T1000 (cell line): ENCODE results near the gene FAHD1.
"Not testable (repeated sequence)": the region's sequence is repeated elsewhere in the genome, so short reads cannot be mapped to it uniquely, and the experiment has no call there.

ENCODE experiments used
- DNase-seq: peaks from one replicate; lab custom pipeline; 2025; ENCODE audit warnings: mixed read lengths; lab: John Stamatoyannopoulos, UW

The FAHD1 gene

DNA sequence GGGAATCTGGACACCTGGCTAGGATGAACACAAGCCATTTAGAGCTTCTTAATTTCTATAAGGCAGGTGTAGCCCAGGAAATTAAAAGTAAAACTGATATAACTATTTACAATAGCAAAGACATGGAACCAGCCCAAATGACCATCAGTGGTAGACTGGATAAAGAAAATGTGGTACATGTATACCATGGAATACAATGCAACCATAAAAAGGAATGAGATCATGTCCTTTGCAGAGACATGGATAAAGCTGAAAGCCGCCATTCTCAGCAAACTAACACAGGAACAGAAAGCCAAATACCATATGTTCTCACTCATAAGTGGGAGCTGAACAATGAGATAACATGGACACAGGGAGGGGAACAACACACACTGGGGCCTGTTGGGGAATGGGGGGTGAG is 19.4 kb downstream of the FAHD1 start:
- DNase-seq: no peak

DNA sequence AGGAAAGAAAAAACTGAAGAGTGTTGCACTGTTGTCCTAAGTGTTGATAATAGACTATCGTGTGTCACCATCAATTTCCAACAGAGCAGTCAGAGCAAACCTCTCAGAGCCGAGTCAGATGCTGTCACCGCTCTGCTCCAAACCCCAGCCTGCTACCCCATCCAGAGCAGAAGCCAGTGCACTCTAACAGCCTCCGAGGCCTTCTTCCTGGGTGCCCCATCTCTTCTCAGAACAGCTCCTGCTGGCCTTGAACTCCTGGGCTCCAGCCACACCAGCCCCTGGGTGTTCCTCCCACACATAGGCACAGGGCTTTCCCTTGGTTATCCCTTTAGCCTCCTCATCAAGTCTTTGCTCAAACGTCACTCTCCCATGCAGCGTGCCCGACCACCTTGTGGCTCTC is 24.0 kb downstream of the FAHD1 start:
- no peak for DNase-seq

DNA sequence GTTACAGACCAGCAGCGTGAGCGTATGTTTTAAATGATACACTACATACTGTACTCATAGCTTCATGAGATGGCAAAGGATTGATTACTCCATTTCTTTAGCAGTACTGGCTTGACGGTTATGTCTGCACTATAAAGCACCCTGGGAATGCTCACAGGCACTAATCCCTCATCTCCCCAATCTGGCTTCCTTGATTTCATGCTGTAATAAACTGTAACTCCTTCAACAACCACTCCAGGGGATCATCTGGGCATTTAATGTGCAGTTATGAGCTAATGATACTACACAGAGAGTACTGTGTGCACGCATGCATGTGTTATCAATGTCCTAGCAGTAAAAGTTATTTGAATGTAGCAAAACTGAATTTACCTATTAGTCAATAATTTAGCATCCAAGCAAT is 24.8 kb downstream of the FAHD1 start:
- DNase-seq: no peak

DNA sequence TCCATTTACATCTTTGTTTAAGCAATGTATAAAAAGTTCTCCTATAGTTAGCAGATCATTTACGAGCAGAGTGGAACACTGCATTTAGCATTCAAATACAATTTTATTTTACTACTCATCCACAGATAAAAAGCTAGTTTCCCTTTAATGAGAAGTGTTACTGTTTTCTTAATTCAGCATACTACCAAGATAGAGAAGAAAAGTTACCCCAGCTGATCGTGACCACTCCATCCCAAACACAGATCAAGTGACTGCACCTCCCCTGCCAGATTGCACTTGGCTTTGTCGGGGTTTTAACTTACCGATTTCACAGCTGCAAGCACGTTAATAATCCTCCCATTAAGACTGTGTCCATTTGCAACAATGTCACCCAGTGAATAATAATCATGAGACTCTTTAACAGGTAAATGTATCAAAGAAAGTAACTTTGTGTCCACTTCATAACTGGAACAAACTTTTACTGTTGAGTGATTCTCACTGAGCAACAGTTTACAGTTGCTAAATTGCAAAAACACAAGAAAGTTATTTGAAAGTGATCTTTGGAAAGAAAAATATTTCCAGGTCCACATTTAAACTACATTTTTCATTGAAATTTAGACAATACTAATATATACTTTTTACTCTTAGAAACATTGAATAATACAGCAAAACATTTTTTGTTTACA is 30.6 kb downstream of the FAHD1 start:
- DNase-seq: no peak

DNA sequence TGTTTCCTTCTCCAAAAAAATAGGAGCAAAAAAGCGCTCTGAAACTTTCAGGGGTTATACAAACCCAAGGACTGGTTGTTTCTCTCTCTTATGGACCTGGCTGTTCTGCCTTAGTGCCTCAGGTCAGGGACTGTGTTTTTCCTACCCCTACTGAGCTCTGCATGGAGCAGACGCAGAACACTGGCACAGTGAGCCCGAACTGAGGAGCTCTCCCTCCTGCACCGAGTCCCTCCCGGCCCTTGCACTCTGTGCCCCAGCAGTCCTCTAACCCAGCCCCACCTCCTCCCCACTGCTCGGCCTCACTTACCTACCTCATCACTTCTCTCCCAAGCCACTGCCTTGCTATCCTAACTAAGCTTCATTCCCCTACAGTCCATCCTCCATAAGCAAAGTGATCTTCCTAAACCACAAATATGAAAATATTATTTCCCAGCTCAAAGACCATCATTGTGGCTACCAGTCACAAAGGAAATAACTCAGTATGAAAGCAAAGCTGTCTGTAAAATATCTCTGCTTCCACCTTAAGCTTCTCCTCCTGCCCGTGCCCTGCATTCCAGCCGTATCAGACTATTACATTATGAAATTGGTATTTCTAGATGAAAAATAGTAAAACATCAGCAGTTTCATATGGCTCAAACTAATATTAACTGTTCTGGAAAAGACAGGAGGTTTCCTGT is 31.3 kb downstream of the FAHD1 start:
- DNase-seq: no peak

DNA sequence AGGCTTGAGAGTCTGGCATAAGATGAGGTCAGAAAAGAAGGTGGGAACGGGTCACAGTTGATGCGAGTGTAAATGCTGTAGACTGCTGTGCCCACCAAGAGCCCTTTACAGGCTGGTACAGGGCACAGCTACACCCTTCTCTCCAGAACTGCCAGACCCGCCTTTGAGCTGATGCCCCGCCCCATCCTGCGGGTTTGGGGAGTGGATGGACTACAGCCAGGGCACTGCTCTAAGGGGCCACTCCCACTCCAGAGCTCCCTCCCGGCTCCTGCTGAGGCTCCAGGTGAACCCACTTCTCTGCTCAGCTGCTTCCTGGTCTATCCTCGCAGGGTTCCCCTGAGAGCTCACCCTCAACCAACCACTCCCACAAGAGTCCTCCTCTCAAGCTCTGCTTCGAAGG is 32.6 kb downstream of the FAHD1 start:
- no peak for DNase-seq

DNA sequence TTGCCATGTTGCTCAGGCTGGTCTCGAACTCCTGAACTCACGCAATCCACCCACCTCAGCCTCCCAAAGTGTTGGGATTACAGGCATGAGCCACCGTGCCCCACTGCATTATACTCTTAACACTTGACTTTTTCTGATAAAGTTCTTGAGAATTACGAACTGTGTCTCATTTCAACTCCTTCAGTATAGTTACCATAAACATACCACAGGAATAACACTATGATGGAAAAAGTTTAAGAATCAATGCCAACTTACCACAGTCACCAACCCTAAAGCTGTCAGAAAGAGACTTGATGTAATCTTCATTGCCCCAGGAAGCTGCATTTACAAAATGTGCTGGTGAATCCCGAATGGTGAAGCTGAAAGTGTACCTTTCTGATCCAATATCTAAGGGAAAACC is 34.7 kb downstream of the FAHD1 start:
- no peak for DNase-seq

DNA sequence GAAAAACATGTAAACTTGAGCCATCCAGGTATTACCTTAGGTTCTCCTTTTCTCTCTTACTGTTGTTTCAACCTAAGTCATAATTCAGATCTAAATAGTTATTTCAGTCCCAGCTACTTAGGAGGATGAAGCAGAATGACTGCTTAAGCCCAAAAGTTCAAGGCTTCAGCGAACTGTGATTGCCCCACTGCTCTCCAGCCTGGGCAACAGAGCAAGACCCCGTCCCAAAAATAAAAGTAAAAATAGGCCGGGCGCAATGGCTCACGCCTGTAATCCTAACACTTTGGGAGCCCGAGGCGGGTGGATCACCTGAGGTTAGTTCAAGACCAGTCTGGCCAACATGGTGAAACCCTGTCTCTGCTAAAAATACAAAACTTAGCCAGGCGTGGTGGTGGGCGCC is 35.4 kb downstream of the FAHD1 start:
- DNase-seq: no peak

DNA sequence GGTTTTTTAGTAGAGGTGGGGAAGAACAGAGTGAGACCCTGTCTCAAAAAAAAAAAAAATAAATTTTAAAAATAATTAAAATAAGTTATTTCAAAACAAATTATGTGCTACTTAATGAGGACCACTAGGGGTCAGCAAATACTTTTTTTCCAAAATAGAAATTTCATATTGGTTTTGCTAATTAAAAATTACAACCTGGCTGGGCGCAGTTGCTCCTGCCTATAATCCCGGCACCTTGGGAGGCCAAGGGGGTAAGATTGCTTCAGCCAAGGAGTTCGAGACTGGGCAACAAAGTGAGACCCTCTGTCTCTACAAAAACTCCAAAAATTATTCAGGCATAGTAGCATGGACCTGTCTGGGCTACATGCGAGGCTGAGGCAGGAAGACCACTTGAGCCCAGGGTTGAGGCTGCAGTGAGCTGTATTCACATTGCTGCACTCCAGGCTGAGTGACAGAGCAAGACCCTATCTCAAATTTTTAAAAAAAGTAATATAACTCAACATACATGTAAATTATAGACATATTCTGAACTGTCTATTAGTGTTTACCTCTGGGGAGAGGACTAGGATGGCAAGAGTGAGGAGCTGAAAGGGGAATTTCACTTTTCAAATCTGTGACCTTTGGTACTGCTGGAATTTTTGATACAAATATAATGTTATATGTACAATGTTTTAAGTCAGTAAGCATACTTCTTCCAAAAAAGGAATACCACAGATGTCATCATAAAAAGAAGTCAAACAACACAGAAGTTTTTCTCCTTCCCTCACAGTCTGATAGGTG is 36.9 kb downstream of the FAHD1 start:
- DNase-seq: no peak

DNA sequence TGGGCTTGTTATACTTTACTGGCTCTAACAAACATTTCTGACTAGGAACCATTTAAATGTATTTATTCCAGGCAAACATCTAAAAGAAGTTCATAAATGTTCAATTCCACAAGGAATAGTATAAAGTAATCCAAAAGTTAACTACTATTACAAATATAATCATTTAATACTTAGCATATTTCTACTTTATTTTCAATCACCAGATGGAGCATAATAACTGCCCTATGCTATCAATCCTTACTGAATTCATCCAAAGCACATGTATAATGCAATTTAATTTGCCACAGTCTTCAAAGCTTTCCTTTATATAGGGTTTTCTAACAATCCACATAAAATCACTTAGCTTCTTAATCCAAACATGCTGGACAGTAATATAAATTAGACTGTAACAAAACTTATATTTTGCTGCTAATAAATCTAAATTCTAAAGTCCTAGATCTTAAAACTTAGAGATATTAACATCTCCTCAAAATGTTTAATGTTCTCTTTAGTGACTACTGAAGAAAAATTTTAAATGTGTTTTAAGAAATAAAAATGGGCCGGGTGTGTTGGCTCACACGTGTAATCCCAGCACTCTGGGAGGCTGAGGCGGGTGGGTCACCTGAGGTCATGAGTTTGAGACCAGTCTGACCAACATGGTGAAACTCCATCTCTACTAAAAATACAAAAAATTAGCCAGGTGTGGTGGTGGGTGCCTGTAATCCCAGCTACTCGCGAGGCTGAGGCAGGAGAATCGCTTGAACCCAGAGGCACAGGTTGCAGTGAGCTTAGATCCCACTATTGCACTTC is 39.1 kb downstream of the FAHD1 start:
- no peak for DNase-seq

DNA sequence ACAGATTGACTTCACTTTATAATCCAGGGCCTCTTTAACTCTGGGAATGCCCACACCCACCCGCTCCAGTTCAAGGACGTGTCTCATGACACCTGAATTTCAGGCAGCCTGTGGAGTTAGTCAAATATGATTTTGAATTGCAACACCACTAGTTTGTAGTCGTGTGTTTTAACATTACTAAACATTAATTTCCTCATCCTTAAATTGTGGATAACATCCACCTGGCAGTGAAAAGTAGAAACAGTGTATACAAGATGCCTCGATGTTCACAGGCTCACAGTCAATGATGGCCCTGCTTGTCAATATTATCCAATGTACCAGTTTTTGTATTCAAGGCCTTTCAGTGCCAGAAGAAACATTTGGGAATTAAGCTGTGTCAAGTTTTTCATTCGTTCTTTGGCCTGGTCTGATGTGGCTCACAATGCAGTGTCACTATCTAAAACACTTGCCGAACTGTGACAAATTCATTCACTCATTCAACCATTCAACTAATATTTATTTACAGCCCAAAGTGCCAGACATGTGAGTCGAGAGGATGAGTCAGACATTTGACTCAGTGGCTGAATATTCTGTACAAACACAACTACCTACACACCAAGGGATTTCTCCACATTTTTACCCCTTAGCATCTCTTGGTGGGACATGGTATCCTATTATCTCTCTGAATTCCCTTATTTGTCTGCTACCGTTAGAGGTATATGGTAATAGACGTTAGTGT is 43.5 kb downstream of the FAHD1 start:
- DNase-seq: no peak

DNA sequence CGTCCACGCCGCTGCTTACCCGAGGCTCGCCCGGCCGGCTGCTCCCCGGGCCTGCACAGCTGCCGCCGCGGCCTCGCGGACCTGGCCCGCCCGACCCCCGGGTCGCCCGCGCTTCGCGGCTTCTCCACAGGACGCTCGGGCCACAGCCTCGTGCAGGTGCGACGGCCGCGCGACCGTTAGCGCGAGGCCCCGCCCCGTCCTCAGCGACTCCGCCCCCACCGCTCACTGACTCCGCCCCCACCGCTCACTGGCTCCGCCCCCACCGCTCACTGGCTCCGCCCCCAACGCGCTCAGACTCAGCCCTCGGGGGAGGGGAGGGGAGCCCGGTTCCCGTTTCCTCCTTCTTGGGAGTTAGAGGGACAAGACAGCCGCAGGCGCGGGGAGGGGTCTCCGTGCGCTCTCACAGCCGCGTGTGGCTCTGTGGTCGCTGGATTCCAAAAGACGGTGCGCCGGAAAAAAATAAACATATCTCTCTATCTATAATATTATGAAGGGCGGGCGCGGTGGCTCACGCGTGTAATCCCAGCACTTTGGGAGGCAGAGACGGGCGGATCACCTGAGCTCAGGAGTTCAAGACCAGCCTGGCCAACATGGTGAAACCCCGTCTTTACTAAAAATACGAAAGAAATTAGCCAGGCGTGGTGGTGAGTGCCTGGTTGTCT is 45.1 kb downstream of the FAHD1 start, which contains the start of gene MEIOB:
Gene MEIOB (minus strand): TSS at position 191 of the 662 bp plus-strand sequence. CDS start 3,989 bp downstream, outside the sequence.
- no peak for DNase-seq

DNA sequence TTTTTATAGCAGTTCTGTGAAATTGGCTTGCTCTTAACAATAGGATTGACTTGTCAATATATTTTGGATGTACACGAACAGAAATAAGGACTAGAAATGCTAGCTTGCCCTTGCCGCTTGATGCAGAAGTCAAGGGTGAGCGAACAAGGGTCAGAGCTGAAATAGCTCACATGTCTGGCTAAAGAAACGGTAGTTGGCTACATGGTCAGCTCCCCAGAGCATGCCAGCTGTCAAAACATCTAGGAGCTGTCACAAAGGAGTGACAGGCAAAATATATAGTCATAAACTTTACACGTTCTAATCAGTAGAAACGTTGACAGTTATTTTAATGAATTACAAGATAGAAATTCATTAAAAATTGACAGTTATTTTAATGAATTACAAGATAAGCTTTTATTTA is 47.8 kb downstream of the FAHD1 start:
- DNase-seq: no peak

DNA sequence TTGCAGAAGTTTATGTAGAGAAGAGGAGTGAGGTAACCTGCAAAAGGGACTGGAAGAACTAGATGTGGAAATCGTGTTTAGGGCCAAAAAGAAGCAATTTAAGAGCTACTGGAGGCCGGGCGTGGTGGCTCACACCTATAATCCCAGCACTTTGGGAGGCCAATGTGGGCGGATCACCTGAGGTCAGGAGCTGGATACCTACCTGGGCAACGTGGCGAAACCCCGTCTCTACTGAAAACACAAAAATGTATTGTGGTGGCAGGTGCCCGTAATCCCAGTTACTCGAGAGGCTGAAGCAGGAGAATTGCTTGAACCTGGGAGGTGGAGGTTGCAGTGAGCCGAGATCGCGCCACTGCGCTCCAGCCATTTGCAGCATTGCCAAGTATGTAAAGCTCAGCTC is 49.1 kb downstream of the FAHD1 start:
- not testable (repeated sequence) for DNase-seq

DNA sequence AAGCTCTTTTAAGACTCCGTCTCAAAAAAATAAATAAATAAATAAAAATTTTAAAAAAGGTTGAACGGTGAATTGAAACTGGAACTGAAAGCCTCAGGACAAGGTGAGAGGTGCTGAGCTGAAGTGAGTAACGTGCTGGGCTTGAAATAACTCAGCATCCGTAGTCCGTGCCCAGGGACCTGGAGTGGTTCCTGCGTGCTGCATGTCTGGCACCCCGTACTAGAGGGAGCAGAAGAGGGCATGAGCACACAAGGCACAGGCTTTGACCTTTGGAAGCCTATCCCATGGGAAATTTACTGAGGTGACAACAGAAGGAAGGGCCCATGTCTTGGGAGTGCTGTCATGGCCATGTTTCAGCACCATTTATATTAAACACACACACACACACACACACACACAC is 49.5 kb downstream of the FAHD1 start:
- no peak for DNase-seq

DNA sequence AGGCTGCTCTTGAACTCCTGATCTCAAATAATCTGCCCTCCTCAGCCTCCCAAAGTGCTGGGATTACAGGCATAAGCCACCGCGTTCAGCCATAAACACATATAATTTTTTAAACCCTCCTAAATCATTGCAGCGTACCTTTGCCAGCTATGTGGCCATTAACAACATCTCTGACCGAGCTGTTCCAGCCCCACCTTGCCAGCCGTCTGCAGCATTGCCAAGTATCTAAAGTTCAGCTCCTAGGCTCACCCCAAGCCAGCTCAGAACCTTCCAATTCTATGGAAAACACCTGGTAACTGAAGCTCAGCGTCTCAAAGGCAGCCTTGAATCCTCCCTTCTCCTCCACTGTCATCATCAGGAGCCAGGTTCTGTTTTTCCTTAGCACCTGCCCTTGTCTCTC is 50.1 kb downstream of the FAHD1 start:
- DNase-seq: no peak

DNA sequence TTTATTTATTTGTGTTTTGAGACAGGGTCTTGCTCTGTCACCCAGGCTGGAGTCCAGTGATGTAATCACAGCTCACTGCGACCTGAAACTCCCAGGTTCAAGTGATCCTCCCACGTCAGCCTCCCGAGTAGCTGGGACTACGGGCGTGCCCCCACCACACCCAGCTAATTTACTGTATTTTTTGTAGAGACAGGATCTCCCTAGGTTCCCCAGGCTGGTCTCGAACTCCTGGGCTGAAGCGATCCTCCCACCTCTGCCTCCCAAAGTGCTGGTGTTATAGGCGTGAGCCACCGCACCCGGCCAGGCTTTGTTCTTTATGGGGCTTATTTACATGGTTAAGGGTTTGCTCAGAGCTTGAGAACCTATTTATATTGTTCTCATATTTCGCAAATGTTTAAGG is 50.8 kb downstream of the FAHD1 start:
- no peak for DNase-seq

DNA sequence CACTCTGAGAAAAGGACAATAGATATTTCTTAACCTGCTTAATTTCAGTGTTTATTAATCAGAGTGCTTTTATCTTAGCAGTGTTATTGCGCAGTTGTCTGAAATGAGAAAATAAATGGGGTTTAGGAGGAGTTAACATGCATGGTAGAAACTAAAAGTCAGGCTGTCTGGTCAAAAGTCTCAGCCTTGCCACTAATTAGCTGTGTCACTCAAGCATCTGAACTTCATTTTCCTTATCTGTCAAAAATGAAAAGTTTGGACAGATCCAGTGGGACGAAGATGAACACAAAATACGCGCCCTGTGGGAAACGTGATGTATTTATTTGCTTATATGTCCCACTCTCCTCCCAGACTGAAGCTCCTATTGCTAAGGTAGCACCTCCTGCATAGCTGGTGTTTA is 51.2 kb downstream of the FAHD1 start:
- DNase-seq: no peak
